ENCODE measurements around the gene KCND2. TPM values are rescaled to one million over a fixed set of nuclear protein-coding genes. Genes with fewer than 3 reads are reported as not detected.

Gene KCND2
- total and polyA plus RNA-seq, 2 of the 4 experiments (the other 2 are of a cell fraction) = under 0.01 TPM; not detected in 1

GRCh38 chr7:120677535-120677934 lies 404.6 kb downstream of the KCND2 start:
- no peak for DNase-seq
- in situ Hi-C loops (cut with MboI; ENCODE audit: low sequenced_read_pairs) = no loop called here
- no CpG with 5 or more reads among the region's 1 CpG for WGBS, 2 experiments (ENCODE audit: extremely low coverage in 2 of 2, insufficient read length in 1 of 2)
- Histone ChIP-seq H3K9ac (ENCODE audit: low read depth, low read length) (no peak overlapping the region), H3K56ac (ENCODE audit: extremely low read depth, insufficient read depth, low read length) (no peak overlapping the region), H3K14ac (replicated peaks; ENCODE audit: low read depth, low read length) (no peak overlapping the region), H3K18ac (ENCODE audit: low read depth, low read length) (no peak overlapping the region), H4K8ac (ENCODE audit: low read depth in 2 of 2, low read length in 2 of 2) (no peak overlapping the region), H3K27me3 (ENCODE audit: control insufficient read depth, insufficient read depth, low read length) (no peaks in the 10 kb centered on the region), H3K4me1 (ENCODE audit: control insufficient read depth, insufficient read depth, low read length) (no peaks in the 10 kb centered on the region), H2BK5ac (ENCODE audit: low read depth, low read length, poor library complexity, severe bottlenecking) (no peak overlapping the region), H3K9me3 (ENCODE audit: control insufficient read depth, insufficient read depth, low read length) (no peaks in the 10 kb centered on the region), H3K4ac (ENCODE audit: low read depth, low read length) (no peak overlapping the region), H4K5ac (ENCODE audit: low read depth, low read length) (no peak overlapping the region), H2AK9ac (replicated peaks; ENCODE audit: low read depth, low read length, poor library complexity) (no peak overlapping the region), H2AK5ac (ENCODE audit: low read depth, low read length) (no peak overlapping the region), H3K36me3 (ENCODE audit: control insufficient read depth, insufficient read depth, low read length) (no peaks in the 10 kb centered on the region), H2BK20ac (ENCODE audit: low read depth, low read length) (no peak overlapping the region), H2BK120ac (ENCODE audit: low read depth, low read length) (no peak overlapping the region), H2BK15ac (ENCODE audit: low read depth, low read length) (no peak overlapping the region), H3K4me3 (ENCODE audit: insufficient read depth, low read depth, low read length) (no peak overlapping the region), H3K9me1 (ENCODE audit: insufficient read depth, low read length) (no peaks in the 10 kb centered on the region), H2AFZ (replicated peaks; ENCODE audit: low read length, poor library complexity) (no peak overlapping the region), H4K20me1 (ENCODE audit: insufficient read depth, low read length) (no peaks in the 10 kb centered on the region), H3K4me2 (ENCODE audit: low read depth, low read length) (no peak overlapping the region), H4K91ac (ENCODE audit: insufficient read depth, low read depth, low read length) (no peak overlapping the region), H3K23ac (ENCODE audit: low read depth, low read length) (no peak overlapping the region), H3K79me1 (ENCODE audit: low read depth in 1 of 2, low read length in 2 of 2) (no peaks in the 10 kb centered on the region), H3K27ac (ENCODE audit: insufficient read depth, low read length) (no peak overlapping the region)
- ATAC-seq (ENCODE audit: low read depth) = no peak
- CTCF ChIA-PET = no interaction called here
- dilution Hi-C loops (cut with HindIII; ENCODE audit: low sequenced_read_pairs, unreplicated experiment) = no loop called here
- intact Hi-C loops (cut with micrococcal nuclease) = no loop called here
- no peak for TF ChIP-seq MAZ (IDR thresholded peaks at IDR 0.05; ENCODE audit: borderline replicate concordance, low read depth, low read length)
- TF ChIP-seq RFX5 (IDR thresholded peaks at IDR 0.05; ENCODE audit: low read depth, low read length) = no peak
- TF ChIP-seq RCOR1 (IDR thresholded peaks at IDR 0.05; ENCODE audit: insufficient replicate concordance, low read length) = no peak
- BruUV-seq (replicated peaks) = no TSS peak
- POLR2A ChIA-PET (ENCODE audit: unreplicated experiment) = no interaction called here
